HCT116 (cell line): Measurements from ENCODE around the gene OXGR1. TPM values are rescaled to one million over a fixed set of nuclear protein-coding genes. Genes with fewer than 3 reads are reported as not detected.

Experiments used
- ATAC-seq: fragments of 200-7000 bp; cut with Tn5 transposase; 2 replicates; pipeline ENCODE4 v1.9.1; 2020; ENCODE audit warnings: mild to moderate bottlenecking, moderate library complexity
- BruUV-seq: library from RNA; stranded (reverse); fragments of 400-500 nt; replicated peaks from 2 replicates; lab custom pipeline; 2021; lab: Mats Ljungman, UMichigan
- CTCF ChIA-PET: fragments of 300-600 bp; sonication (Branson Sonifier 250); formaldehyde crosslinking; loops from one replicate; lab custom pipeline; 2021; ENCODE audit warnings: antibody characterized with exemption; lab: Charles Lee
- POLR2A ChIA-PET: fragments of 300-600, 350-600 bp; sonication (Branson Sonifier 250); formaldehyde crosslinking; loops from one replicate; lab custom pipeline; 2021; ENCODE audit warnings: antibody characterized with exemption; lab: Charles Lee
- RAD21 ChIA-PET, 2 experiments: fragments of 300-600 bp; sonication (Branson Sonifier 250); formaldehyde crosslinking; loops; one replicate each; lab custom pipeline; 2023; ENCODE audit warnings: low total read pairs in 2 of 2; ENCODE audit not compliant: uncharacterized antibody in 2 of 2, unreplicated experiment in 2 of 2, low non-redundant PET in 1 of 2; lab: Charles Lee
- DNase-seq: peaks from one replicate; pipeline ENCODE4 v3.0.0-alpha.2; 2010; ENCODE audit warnings: low read depth, low spot score
- H2AFZ ChIP-seq: fragments of 200-600 bp; shearing (Covaris generic), sonication (generic); 2 replicates; pipeline ENCODE4 v1.6.1; 2017; ENCODE audit warnings: low read depth, mixed run types, mixed read lengths, antibody characterized with exemption, low read length; ENCODE audit not compliant: poor library complexity, severe bottlenecking
- H3K27ac ChIP-seq: 2 replicates; pipeline ENCODE4 v1.5.1; 2012; ENCODE audit warnings: low read depth, low read length
- H3K27me3 ChIP-seq: fragments of 200-600 bp; sonication (generic); 2 replicates; pipeline ENCODE4 v1.6.1; 2016; ENCODE audit warnings: mixed run types, low read length, mixed read lengths; ENCODE audit not compliant: insufficient read depth
- H3K36me3 ChIP-seq, 2 experiments: fragments of 200-500 bp in 1 of 2; fragments of 200-600 bp in 1 of 2; sonication (Bioruptor generic) in 1 of 2; sonication (generic) in 1 of 2; 2 replicates each; pipeline versions ENCODE4 v1.5.1 to v1.6.1; 2014 to 2016; ENCODE audit warnings: low read length in 2 of 2, inconsistent platforms in 1 of 2, mixed read lengths in 1 of 2, mixed run types in 1 of 2; ENCODE audit not compliant: insufficient read depth in 2 of 2, control insufficient read depth in 1 of 2
- H3K4me1 ChIP-seq, 2 experiments: fragments of 200-600 bp in 1 of 2; sonication (generic) in 1 of 2; 2 replicates each; pipeline versions ENCODE4 v1.5.1 to v1.6.1; 2012 to 2017; ENCODE audit warnings: low read length in 2 of 2, inconsistent platforms in 1 of 2, mild to moderate bottlenecking in 1 of 2, mixed read lengths in 1 of 2, mixed run types in 1 of 2, moderate library complexity in 1 of 2; ENCODE audit not compliant: insufficient read depth in 2 of 2, control insufficient read depth in 1 of 2
- H3K4me2 ChIP-seq: fragments of 200-600 bp; sonication (generic); 2 replicates; pipeline ENCODE4 v1.6.1; 2017; ENCODE audit warnings: mixed run types, low read length, mixed read lengths
- H3K4me3 ChIP-seq, 2 experiments: fragments of 200-600 bp in 1 of 2; sonication (generic) in 1 of 2; replicated peaks in 1 of 2; 2 replicates each; pipeline ENCODE4 v1.5.1; 2011 to 2016; ENCODE audit warnings: low read length in 2 of 2, control low read depth in 1 of 2, low read depth in 1 of 2, mild to moderate bottlenecking in 1 of 2, mixed read lengths in 1 of 2, mixed run types in 1 of 2
- H3K79me2 ChIP-seq: fragments of 200-600 bp; sonication (generic); 2 replicates; pipeline ENCODE4 v1.6.1; 2017; ENCODE audit warnings: mild to moderate bottlenecking, mixed run types, low read length, moderate library complexity, mixed read lengths; ENCODE audit not compliant: insufficient read depth
- H3K9ac ChIP-seq: fragments of 200-600 bp; sonication (generic); 2 replicates; pipeline ENCODE4 v1.6.1; 2016; ENCODE audit warnings: low read length, mixed read lengths
- H3K9me2 ChIP-seq: fragments of 200-600 bp; sonication (generic), shearing (Covaris generic); 2 replicates; pipeline ENCODE4 v1.6.1; 2017; ENCODE audit warnings: mixed run types, mild to moderate bottlenecking, moderate library complexity; ENCODE audit not compliant: insufficient read depth
- H3K9me3 ChIP-seq, 2 experiments: fragments of 200-500 bp in 1 of 2; fragments of 200-600 bp in 1 of 2; sonication (Bioruptor generic) in 1 of 2; sonication (generic) in 1 of 2; 2 replicates each; pipeline ENCODE4 v1.6.1; 2014 to 2017; ENCODE audit warnings: low read length in 2 of 2, mixed read lengths in 2 of 2, inconsistent platforms in 1 of 2, low read depth in 1 of 2, mild to moderate bottlenecking in 1 of 2, mixed run types in 1 of 2, moderate library complexity in 1 of 2; ENCODE audit not compliant: control insufficient read depth in 1 of 2, insufficient read depth in 1 of 2
- H4K20me1 ChIP-seq: fragments of 200-600 bp; sonication (generic), shearing (Covaris generic); 2 replicates; pipeline ENCODE4 v1.6.1; 2017; ENCODE audit warnings: mixed run types, mild to moderate bottlenecking, moderate library complexity; ENCODE audit not compliant: insufficient read depth
- CEBPB ChIP-seq: IDR thresholded peaks from 2 replicates; pipeline ENCODE4 v1.6.1; 2012; ENCODE audit warnings: low read depth
- POLR2AphosphoS5 ChIP-seq: IDR thresholded peaks from 2 replicates; pipeline ENCODE4 v1.6.1; 2011; ENCODE audit warnings: mild to moderate bottlenecking, low read depth, low read length, moderate library complexity
- RAD21 ChIP-seq: IDR thresholded peaks from 2 replicates; pipeline ENCODE4 v1.6.1; 2012; ENCODE audit warnings: low read depth, mild to moderate bottlenecking
- SIN3A ChIP-seq: IDR thresholded peaks from 2 replicates; pipeline ENCODE4 v1.6.1; 2012; ENCODE audit warnings: low read depth
- YY1 ChIP-seq: IDR thresholded peaks from 2 replicates; pipeline ENCODE4 v1.6.1; 2011; ENCODE audit warnings: low read length, low read depth, moderate library complexity, mild to moderate bottlenecking; ENCODE audit not compliant: insufficient replicate concordance; ENCODE audit errors: extremely low read depth
- ZNF274 ChIP-seq: fragments of 200-500 bp; sonication (Bioruptor generic); IDR thresholded peaks from 2 replicates; pipeline ENCODE4 v1.6.1; 2014; ENCODE audit warnings: mild to moderate bottlenecking, low read depth, low read length, inconsistent platforms
- intact Hi-C: fragments of 100-400 bp; cut with micrococcal nuclease; formaldehyde crosslinking; loops from 2 replicates; pipeline ENCODE4 v1.10.0; 2022
- total RNA-seq: library from RNA; stranded (reverse); gene quantifications from one replicate; pipeline ENCODE4 v1.2.1, GENCODE V29; 2021; ENCODE audit not compliant: unreplicated experiment
- TF ChIP-seq, protein P1 (sequence below): IDR thresholded peaks from 2 replicates; pipeline ENCODE4 v1.6.1; 2011; ENCODE audit warnings: mild to moderate bottlenecking, low read length, moderate library complexity; ENCODE audit not compliant: insufficient replicate concordance; ENCODE audit errors: extremely low read depth

OXGR1 gene
- total RNA-seq, 1 experiment from 2014 or later = not detected

DNA sequence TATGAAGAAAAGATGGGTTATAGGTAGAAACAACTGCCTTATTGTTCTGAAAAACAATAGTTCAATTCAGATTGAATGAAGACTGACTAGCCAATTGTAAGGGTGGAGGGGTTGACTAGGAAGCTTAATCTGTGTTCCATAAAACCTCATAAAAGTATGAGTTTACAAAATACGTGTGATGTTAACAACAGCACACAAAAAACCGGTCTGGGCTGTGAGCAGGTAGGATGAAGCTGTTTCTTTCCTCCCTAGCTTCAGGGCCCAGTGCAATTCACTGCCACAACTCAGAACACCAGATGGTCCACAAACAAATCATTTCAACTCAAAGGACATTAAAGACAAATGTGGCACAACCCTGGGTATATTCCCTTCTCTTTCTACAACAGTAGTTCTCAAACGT, 3.2 kb downstream of the OXGR1 start:
- Histone ChIP-seq H3K27me3 (peaks cover 13% of the 10 kb centered on the region; the same call in 1 of the 2 replicates), H4K20me1 (no peaks in the 10 kb centered on the region), H3K4me3 (no peak overlapping the region), H3K4me2 (no peak overlapping the region), H3K36me3 (no peaks in the 10 kb centered on the region), H3K4me1 (no peaks in the 10 kb centered on the region), H2AFZ (no peak overlapping the region), H3K79me2 (no peaks in the 10 kb centered on the region), H3K9me3 (no peaks in the 10 kb centered on the region), H3K9me2 (no peaks in the 10 kb centered on the region), H3K27ac (no peak overlapping the region), H3K9ac (no peak overlapping the region)
- RAD21 ChIA-PET = interaction anchor here in 1 of 2 experiments (0.6 kb wide), 1 partner anchor 13 kb away, joined by 3 read pairs; no protein-coding TSS in a partner anchor
- intact Hi-C loops = no loop called here
- POLR2A ChIA-PET = interaction anchor here (1.3 kb wide), 1 partner anchor 24 kb away, joined by 3 read pairs; no protein-coding TSS in a partner anchor
- CTCF ChIA-PET = interaction anchor here (1.4 to 1.7 kb wide), 2 partner anchors 24 to 33 kb away, joined by 3 to 4 read pairs; no protein-coding TSS in a partner anchor
- ATAC-seq = no peak
- no TSS peak for BruUV-seq
- DNase-seq = no peak
- no peak for TF ChIP-seq YY1

DNA sequence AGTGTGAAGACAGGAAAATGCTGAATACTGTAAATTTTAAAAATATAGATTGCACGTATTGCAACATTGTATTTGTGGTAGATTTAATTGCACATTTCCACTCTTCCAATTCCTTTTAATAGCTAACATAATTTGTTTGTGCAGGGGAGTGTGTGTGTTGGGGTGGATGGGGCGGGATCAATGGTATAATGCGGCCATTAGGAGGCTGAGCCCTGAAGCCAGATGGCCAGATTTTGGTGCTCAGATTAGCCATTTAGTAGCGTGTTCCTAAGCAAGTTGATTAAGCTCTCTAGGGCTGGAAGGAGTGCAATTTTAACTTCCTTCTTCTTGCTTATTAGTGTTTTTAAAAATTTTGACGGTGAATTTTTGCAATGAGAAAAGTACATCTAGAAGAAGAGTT, 5.8 kb downstream of the OXGR1 start:
- Histone ChIP-seq H3K4me1 (peaks cover 0 to 4% of the 10 kb centered on the region in 2 experiments; a peak in 1 of 4 replicates), H3K79me2 (no peaks in the 10 kb centered on the region), H3K27me3 (no peaks in the 10 kb centered on the region), H3K4me3 (no peak overlapping the region), H3K4me2 (no peak overlapping the region), H3K36me3 (no peaks in the 10 kb centered on the region), H2AFZ (no peak overlapping the region), H3K9ac (no peak overlapping the region), H3K9me2 (no peaks in the 10 kb centered on the region), H3K9me3 (no peaks in the 10 kb centered on the region), H3K27ac (no peak overlapping the region), H4K20me1 (no peaks in the 10 kb centered on the region)
- ATAC-seq (no peak), DNase-seq (no peak)
- POLR2A ChIA-PET = no interaction called here
- CTCF ChIA-PET = interaction anchor here (1.2 kb wide), 1 partner anchor 30 kb away, joined by 4 read pairs; no protein-coding TSS in a partner anchor
- TF ChIP-seq SIN3A = no peak
- no peak for TF ChIP-seq ZNF274
- TF ChIP-seq CEBPB = no peak
- no peak for TF ChIP-seq POLR2AphosphoS5
- no peak for TF ChIP-seq RAD21
- TF ChIP-seq, protein P1, sequence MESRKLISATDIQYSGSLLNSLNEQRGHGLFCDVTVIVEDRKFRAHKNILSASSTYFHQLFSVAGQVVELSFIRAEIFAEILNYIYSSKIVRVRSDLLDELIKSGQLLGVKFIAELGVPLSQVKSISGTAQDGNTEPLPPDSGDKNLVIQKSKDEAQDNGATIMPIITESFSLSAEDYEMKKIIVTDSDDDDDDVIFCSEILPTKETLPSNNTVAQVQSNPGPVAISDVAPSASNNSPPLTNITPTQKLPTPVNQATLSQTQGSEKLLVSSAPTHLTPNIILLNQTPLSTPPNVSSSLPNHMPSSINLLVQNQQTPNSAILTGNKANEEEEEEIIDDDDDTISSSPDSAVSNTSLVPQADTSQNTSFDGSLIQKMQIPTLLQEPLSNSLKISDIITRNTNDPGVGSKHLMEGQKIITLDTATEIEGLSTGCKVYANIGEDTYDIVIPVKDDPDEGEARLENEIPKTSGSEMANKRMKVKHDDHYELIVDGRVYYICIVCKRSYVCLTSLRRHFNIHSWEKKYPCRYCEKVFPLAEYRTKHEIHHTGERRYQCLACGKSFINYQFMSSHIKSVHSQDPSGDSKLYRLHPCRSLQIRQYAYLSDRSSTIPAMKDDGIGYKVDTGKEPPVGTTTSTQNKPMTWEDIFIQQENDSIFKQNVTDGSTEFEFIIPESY = no peak
- intact Hi-C loops = no loop called here
- RAD21 ChIA-PET = no interaction called here
- BruUV-seq = no TSS peak
